HEK293 (cell line): ENCODE results near the gene VSTM2L.

Experiments used
- CTCF ChIA-PET: fragments of 350-600 bp; formaldehyde crosslinking; extraction: SDS; loops from one replicate; lab custom pipeline; 2021; ENCODE audit warnings: antibody characterized with exemption; lab: Yijun Ruan, JAX
- POLR2A ChIA-PET: fragments of 300-600 bp; formaldehyde crosslinking; extraction: SDS; loops from one replicate; lab custom pipeline; 2020; ENCODE audit warnings: antibody characterized with exemption, inconsistent platforms; lab: Yijun Ruan, JAX
- H3K27ac ChIP-seq: fragments of 200-500 bp; sonication (Bioruptor generic); 2 replicates; pipeline ENCODE4 v1.5.1; 2014; ENCODE audit warnings: low read depth, low read length, control low read depth, inconsistent platforms; ENCODE audit errors: extremely low read depth
- H3K36me3 ChIP-seq, 2 experiments: fragments of 200-500 bp in 1 of 2; sonication (Bioruptor generic) in 1 of 2; 1 replicate in 1 of 2; 2 replicates in 1 of 2; pipeline ENCODE4 v1.5.1; 2014 to 2017; ENCODE audit warnings: inconsistent platforms in 2 of 2, low read length in 2 of 2; ENCODE audit not compliant: control insufficient read depth in 2 of 2, insufficient read depth in 1 of 2
- H3K4me1 ChIP-seq: fragments of 200-500 bp; sonication (Bioruptor generic); 2 replicates; pipeline ENCODE4 v1.5.1; 2014; ENCODE audit warnings: mild to moderate bottlenecking, low read length, inconsistent platforms; ENCODE audit not compliant: control insufficient read depth, insufficient read depth
- H3K4me3 ChIP-seq: 2 replicates; pipeline ENCODE4 v1.5.1; 2011; ENCODE audit warnings: low read depth, mild to moderate bottlenecking, control low read depth, low read length, moderate library complexity
- H3K9me3 ChIP-seq: fragments of 200-500 bp; sonication (Bioruptor generic); 2 replicates; pipeline ENCODE4 v1.5.1; 2014; ENCODE audit warnings: low read depth, low read length, inconsistent platforms; ENCODE audit not compliant: control insufficient read depth, insufficient read depth
- EGR2 ChIP-seq: fragments of 450-650 bp; formaldehyde crosslinking; IDR thresholded peaks from 2 replicates; pipeline ENCODE4 v1.5.1; 2016; ENCODE audit warnings: low read depth, missing biosample characterization, missing genetic modification characterization
- GLI4 ChIP-seq: fragments of 450-650 bp; formaldehyde crosslinking; IDR thresholded peaks from 2 replicates; pipeline ENCODE4 v1.5.1; 2016; ENCODE audit warnings: missing biosample characterization, missing genetic modification characterization
- MYNN ChIP-seq: fragments of 450-650 bp; formaldehyde crosslinking; IDR thresholded peaks from 2 replicates; pipeline ENCODE4 v1.5.1; 2016; ENCODE audit warnings: missing biosample characterization, missing genetic modification characterization, borderline replicate concordance
- OVOL3 ChIP-seq: fragments of 450-650 bp; formaldehyde crosslinking; IDR thresholded peaks from 2 replicates; pipeline ENCODE4 v1.5.1; 2016; ENCODE audit warnings: missing biosample characterization, missing genetic modification characterization
- REPIN1 ChIP-seq: fragments of 450-650 bp; formaldehyde crosslinking; IDR thresholded peaks from 2 replicates; pipeline ENCODE4 v1.5.1; 2017; ENCODE audit warnings: missing biosample characterization, missing genetic modification characterization, low read depth
- ZBTB1 ChIP-seq: fragments of 450-650 bp; formaldehyde crosslinking; IDR thresholded peaks from 2 replicates; pipeline ENCODE4 v1.5.1; 2016; ENCODE audit warnings: missing biosample characterization, missing genetic modification characterization
- ZFP37 ChIP-seq: fragments of 450-650 bp; formaldehyde crosslinking; IDR thresholded peaks from 2 replicates; pipeline ENCODE4 v1.5.1; 2016; ENCODE audit warnings: missing biosample characterization, missing genetic modification characterization
- ZFP69B ChIP-seq: fragments of 450-650 bp; formaldehyde crosslinking; IDR thresholded peaks from 2 replicates; pipeline ENCODE4 v1.5.1; 2016; ENCODE audit warnings: missing biosample characterization, missing genetic modification characterization
- ZNF133 ChIP-seq: fragments of 450-650 bp; formaldehyde crosslinking; IDR thresholded peaks from 2 replicates; pipeline ENCODE4 v1.5.1; 2016; ENCODE audit warnings: missing biosample characterization, missing genetic modification characterization
- ZNF146 ChIP-seq: fragments of 450-650 bp; formaldehyde crosslinking; IDR thresholded peaks from 2 replicates; pipeline ENCODE4 v1.5.1; 2016; ENCODE audit warnings: missing biosample characterization, missing genetic modification characterization
- ZNF157 ChIP-seq: fragments of 450-650 bp; formaldehyde crosslinking; IDR thresholded peaks from 2 replicates; pipeline ENCODE4 v1.5.1; 2016; ENCODE audit warnings: missing biosample characterization, missing genetic modification characterization
- ZNF16 ChIP-seq: fragments of 450-650 bp; formaldehyde crosslinking; IDR thresholded peaks from 2 replicates; pipeline ENCODE4 v1.5.1; 2016; ENCODE audit warnings: low read depth, missing biosample characterization, missing genetic modification characterization
- ZNF174 ChIP-seq: fragments of 450-650 bp; formaldehyde crosslinking; IDR thresholded peaks from 2 replicates; pipeline ENCODE4 v1.5.0; 2017; ENCODE audit warnings: missing biosample characterization, mild to moderate bottlenecking, missing genetic modification characterization
- ZNF274 ChIP-seq, 2 experiments: fragments of 200-500 bp in 1 of 2; fragments of 450-650 bp in 1 of 2; sonication (Bioruptor generic) in 1 of 2; formaldehyde crosslinking in 1 of 2; IDR thresholded peaks; 2 replicates each; pipeline versions ENCODE4 v1.5.1 to v1.6.1; 2014 to 2016; ENCODE audit warnings: borderline replicate concordance in 1 of 2, inconsistent platforms in 1 of 2, low read length in 1 of 2, missing biosample characterization in 1 of 2, missing genetic modification characterization in 1 of 2
- ZNF354C ChIP-seq: fragments of 450-650 bp; formaldehyde crosslinking; IDR thresholded peaks from 2 replicates; pipeline ENCODE4 v1.5.1; 2016; ENCODE audit warnings: missing biosample characterization, missing genetic modification characterization, low read depth, borderline replicate concordance
- ZNF366 ChIP-seq: fragments of 450-650 bp; formaldehyde crosslinking; conservative IDR thresholded peaks from 2 replicates; pipeline ENCODE4 v1.5.1; 2016; ENCODE audit warnings: missing biosample characterization, missing genetic modification characterization
- ZNF514 ChIP-seq: fragments of 450-650 bp; formaldehyde crosslinking; IDR thresholded peaks from 2 replicates; pipeline ENCODE4 v1.5.1; 2016; ENCODE audit warnings: missing biosample characterization, missing genetic modification characterization
- ZNF571 ChIP-seq: fragments of 450-650 bp; formaldehyde crosslinking; IDR thresholded peaks from 2 replicates; pipeline ENCODE4 v1.5.0; 2017; ENCODE audit warnings: missing biosample characterization, missing genetic modification characterization
- ZNF623 ChIP-seq: fragments of 450-650 bp; formaldehyde crosslinking; IDR thresholded peaks from 2 replicates; pipeline ENCODE4 v1.5.1; 2016; ENCODE audit warnings: missing biosample characterization, missing genetic modification characterization
- ZNF624 ChIP-seq: fragments of 450-650 bp; formaldehyde crosslinking; IDR thresholded peaks from 2 replicates; pipeline ENCODE4 v1.5.1; 2017; ENCODE audit warnings: missing biosample characterization, missing genetic modification characterization
- ZNF626 ChIP-seq: fragments of 450-650 bp; sonication (Bioruptor Pico); formaldehyde crosslinking; IDR thresholded peaks from 2 replicates; pipeline ENCODE4 v1.5.1; 2018; ENCODE audit warnings: missing biosample characterization, missing genetic modification characterization, inconsistent platforms
- ZNF654 ChIP-seq: fragments of 450-650 bp; formaldehyde crosslinking; IDR thresholded peaks from 2 replicates; pipeline ENCODE4 v1.5.1; 2016; ENCODE audit warnings: low read depth, missing biosample characterization, missing genetic modification characterization
- ZNF792 ChIP-seq: fragments of 450-650 bp; formaldehyde crosslinking; IDR thresholded peaks from 2 replicates; pipeline ENCODE4 v1.5.1; 2016; ENCODE audit warnings: missing biosample characterization, missing genetic modification characterization
- TF ChIP-seq, protein P1 (sequence below): fragments of 450-650 bp; formaldehyde crosslinking; IDR thresholded peaks from 2 replicates; pipeline ENCODE4 v1.5.0; 2017; ENCODE audit warnings: missing biosample characterization, missing genetic modification characterization, borderline replicate concordance
- TF ChIP-seq, protein P2 (sequence below): fragments of 450-650 bp; formaldehyde crosslinking; IDR thresholded peaks from 2 replicates; pipeline ENCODE4 v1.5.1; 2016; ENCODE audit warnings: missing biosample characterization, missing genetic modification characterization, low read depth
- TF ChIP-seq, protein P3 (sequence below): fragments of 450-650 bp; formaldehyde crosslinking; IDR thresholded peaks from 2 replicates; pipeline ENCODE4 v1.5.1; 2016; ENCODE audit warnings: missing biosample characterization, missing genetic modification characterization
- TF ChIP-seq, protein P4 (sequence below): fragments of 450-650 bp; formaldehyde crosslinking; IDR thresholded peaks from 2 replicates; pipeline ENCODE4 v1.5.1; 2016; ENCODE audit warnings: missing biosample characterization, missing genetic modification characterization

The VSTM2L gene

DNA sequence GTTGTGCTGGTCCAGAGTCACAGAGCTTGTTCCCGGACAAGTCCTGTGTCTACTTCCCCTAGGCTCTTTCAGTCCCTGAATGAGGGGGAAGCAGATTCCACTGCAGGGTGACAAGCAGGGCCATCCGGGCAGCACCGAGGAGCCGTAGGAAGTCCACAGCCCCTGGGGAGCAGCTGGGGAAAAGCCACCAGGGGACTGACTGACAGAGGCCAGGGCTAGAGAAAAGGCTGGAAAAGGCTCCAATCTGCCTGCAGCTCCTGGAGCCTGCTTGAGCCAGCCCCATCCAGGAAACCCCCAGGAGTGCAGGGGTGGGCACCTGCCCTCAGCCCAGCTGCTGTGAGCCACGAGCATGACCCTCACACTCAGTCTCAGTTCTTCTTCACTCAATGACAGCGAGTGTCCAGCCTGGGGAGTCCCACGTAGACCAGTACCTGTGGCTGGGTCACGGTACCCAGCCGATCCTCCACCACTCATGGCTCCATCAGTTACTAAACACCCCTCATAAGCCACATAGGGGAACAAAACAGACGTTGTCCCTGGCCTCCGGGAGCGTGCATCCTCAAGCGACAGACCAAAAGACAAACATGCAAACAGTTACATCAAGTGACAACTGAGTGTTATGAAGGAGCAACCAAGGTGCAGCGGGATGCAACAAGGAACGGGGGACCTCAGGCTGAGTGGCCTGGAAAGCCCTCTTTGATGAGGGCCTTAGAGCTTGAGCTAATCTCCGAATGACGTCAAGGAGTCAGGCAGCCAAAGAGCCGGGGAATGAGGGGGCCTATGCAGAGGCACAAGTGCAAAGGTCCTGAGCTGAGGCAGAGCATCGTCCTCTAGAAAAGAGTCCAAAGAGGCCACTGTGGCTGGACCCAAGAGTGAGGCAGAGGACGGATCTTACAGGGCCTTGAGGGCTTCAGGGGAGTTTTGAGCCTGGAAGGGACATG lies 24.8 kb upstream of the VSTM2L start:
- Histone ChIP-seq H3K27ac (no peak overlapping the region), H3K36me3 (peaks cover 0 to 9% of the 10 kb centered on the region in 2 experiments; a peak in 1 of 3 replicates), H3K9me3 (no peaks in the 10 kb centered on the region), H3K4me1 (no peaks in the 10 kb centered on the region), H3K4me3 (no peak overlapping the region)
- ChIA-PET CTCF (interaction anchor here (0.6 to 1.2 kb wide), 3 partner anchors 16 to 344 kb away, joined by 3 to 5 read pairs (median 3); no protein-coding TSS in a partner anchor), POLR2A (interaction anchor here (0.6 kb wide), 1 partner anchor 231 kb away, joined by 3 read pairs; no protein-coding TSS in a partner anchor)
- TF ChIP-seq ZNF146 (no peak), ZNF626 (no peak), ZNF354C (tag by site-specific recombination) (no peak), ZNF274 (IDR thresholded peaks at IDR 0.05; ENCODE audit: low read length) (no peak), ZNF274 (tag by site-specific recombination; IDR thresholded peaks at IDR 0.05; ENCODE audit: borderline replicate concordance) (no peak), ZNF624 (tag by site-specific recombination) (no peak), GLI4 (tag by site-specific recombination) (no peak), ZNF514 (tag by site-specific recombination) (no peak), ZNF571 (tag by site-specific recombination) (no peak), ZNF792 (tag by site-specific recombination) (no peak), ZNF157 (no peak), ZBTB1 (no peak), ZNF133 (no peak), ZFP37 (tag by site-specific recombination) (no peak), REPIN1 (no peak), ZNF654 (tag by site-specific recombination) (no peak), MYNN (tag by site-specific recombination) (no peak)
- TF ChIP-seq, protein P1, sequence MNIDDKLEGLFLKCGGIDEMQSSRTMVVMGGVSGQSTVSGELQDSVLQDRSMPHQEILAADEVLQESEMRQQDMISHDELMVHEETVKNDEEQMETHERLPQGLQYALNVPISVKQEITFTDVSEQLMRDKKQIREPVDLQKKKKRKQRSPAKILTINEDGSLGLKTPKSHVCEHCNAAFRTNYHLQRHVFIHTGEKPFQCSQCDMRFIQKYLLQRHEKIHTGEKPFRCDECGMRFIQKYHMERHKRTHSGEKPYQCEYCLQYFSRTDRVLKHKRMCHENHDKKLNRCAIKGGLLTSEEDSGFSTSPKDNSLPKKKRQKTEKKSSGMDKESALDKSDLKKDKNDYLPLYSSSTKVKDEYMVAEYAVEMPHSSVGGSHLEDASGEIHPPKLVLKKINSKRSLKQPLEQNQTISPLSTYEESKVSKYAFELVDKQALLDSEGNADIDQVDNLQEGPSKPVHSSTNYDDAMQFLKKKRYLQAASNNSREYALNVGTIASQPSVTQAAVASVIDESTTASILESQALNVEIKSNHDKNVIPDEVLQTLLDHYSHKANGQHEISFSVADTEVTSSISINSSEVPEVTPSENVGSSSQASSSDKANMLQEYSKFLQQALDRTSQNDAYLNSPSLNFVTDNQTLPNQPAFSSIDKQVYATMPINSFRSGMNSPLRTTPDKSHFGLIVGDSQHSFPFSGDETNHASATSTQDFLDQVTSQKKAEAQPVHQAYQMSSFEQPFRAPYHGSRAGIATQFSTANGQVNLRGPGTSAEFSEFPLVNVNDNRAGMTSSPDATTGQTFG (tag by site-specific recombination) = no peak
- TF ChIP-seq, protein P2, sequence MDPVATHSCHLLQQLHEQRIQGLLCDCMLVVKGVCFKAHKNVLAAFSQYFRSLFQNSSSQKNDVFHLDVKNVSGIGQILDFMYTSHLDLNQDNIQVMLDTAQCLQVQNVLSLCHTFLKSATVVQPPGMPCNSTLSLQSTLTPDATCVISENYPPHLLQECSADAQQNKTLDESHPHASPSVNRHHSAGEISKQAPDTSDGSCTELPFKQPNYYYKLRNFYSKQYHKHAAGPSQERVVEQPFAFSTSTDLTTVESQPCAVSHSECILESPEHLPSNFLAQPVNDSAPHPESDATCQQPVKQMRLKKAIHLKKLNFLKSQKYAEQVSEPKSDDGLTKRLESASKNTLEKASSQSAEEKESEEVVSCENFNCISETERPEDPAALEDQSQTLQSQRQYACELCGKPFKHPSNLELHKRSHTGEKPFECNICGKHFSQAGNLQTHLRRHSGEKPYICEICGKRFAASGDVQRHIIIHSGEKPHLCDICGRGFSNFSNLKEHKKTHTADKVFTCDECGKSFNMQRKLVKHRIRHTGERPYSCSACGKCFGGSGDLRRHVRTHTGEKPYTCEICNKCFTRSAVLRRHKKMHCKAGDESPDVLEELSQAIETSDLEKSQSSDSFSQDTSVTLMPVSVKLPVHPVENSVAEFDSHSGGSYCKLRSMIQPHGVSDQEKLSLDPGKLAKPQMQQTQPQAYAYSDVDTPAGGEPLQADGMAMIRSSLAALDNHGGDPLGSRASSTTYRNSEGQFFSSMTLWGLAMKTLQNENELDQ (tag by site-specific recombination) = no peak

DNA sequence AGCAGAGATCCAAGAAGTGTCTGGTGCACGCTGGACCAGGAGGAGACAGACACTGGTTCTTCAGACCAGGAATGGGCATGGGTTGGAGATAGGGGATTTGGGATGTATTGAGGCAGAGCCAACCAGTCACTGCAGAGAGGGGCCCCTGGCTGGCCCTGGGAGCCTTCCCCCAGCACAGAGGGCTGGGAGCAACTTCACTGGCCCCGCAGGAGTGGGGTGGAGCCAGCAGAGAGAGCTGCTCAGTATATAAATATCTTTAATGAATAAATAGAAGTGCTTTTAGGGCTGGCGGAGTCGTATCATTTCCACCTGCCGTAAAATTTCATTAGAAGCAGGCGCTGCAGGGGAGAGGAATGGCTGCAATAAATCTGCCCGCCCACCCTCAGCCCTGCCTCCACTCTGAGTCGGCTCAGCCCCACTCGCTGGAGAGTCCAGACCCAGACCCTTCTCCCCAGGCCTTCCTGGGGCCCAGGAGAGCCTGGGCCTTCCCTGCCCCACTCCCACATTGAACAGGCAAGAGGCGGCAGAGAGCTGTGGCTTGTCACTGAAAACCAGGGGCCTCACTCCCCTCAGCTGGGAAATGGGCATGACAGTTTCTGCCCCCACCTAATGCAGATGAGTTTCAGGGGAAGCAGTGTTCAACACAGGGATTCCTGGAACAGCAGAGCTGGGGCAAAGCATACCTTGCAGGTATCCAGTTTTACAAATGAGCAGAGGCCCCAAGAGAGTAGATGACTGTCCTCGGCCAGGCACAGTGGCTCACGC lies 23.9 kb upstream of the VSTM2L start:
- Histone ChIP-seq H3K4me3 (no peak overlapping the region), H3K9me3 (no peaks in the 10 kb centered on the region), H3K36me3 (peaks cover 0 to 3% of the 10 kb centered on the region in 2 experiments; a peak in 1 of 3 replicates), H3K4me1 (no peaks in the 10 kb centered on the region), H3K27ac (no peak overlapping the region)
- ChIA-PET CTCF (no interaction called here), POLR2A (interaction anchor here (0.6 kb wide), 1 partner anchor 232 kb away, joined by 3 read pairs; no protein-coding TSS in a partner anchor)
- no peak for TF ChIP-seq ZNF366
- TF ChIP-seq ZNF16 (tag by site-specific recombination) = no peak
- no peak for TF ChIP-seq ZNF623 (tag by site-specific recombination)
- TF ChIP-seq, protein P3, sequence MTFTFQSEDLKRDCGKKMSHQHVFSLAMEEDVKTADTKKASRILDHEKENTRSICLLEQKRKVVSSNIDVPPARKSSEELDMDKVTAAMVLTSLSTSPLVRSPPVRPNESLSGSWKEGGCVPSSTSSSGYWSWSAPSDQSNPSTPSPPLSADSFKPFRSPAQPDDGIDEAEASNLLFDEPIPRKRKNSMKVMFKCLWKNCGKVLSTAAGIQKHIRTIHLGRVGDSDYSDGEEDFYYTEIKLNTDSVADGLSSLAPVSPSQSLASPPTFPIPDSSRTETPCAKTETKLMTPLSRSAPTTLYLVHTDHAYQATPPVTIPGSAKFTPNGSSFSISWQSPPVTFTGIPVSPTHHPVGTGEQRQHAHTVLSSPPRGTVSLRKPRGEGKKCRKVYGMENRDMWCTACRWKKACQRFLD (tag by site-specific recombination) = no peak
- TF ChIP-seq ZFP69B (tag by site-specific recombination) = no peak
- no peak for TF ChIP-seq OVOL3
- TF ChIP-seq, protein P4, sequence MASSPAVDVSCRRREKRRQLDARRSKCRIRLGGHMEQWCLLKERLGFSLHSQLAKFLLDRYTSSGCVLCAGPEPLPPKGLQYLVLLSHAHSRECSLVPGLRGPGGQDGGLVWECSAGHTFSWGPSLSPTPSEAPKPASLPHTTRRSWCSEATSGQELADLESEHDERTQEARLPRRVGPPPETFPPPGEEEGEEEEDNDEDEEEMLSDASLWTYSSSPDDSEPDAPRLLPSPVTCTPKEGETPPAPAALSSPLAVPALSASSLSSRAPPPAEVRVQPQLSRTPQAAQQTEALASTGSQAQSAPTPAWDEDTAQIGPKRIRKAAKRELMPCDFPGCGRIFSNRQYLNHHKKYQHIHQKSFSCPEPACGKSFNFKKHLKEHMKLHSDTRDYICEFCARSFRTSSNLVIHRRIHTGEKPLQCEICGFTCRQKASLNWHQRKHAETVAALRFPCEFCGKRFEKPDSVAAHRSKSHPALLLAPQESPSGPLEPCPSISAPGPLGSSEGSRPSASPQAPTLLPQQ = no peak
- peak; percentile 50 for TF ChIP-seq EGR2 (tag by site-specific recombination)
- TF ChIP-seq ZNF174 = no peak
